WERI-Rb-1 (cell line): Measurements from ENCODE around the gene ARHGEF25.

Source experiments
- DNase-seq: peaks from one replicate; pipeline ENCODE4 v3.0.0-alpha.2; 2020
- H3K27ac ChIP-seq: fragments of 250-450 bp; sonication (Bioruptor Pico); 2 replicates; pipeline ENCODE4 v1.5.1; 2020; ENCODE audit warnings: mild to moderate bottlenecking, moderate library complexity
- H3K27me3 ChIP-seq: fragments of 250-450 bp; sonication (Bioruptor Pico); 2 replicates; pipeline ENCODE4 v1.5.1; 2021; ENCODE audit warnings: mild to moderate bottlenecking, low read depth, moderate library complexity; ENCODE audit not compliant: insufficient read depth, severe bottlenecking
- H3K36me3 ChIP-seq: fragments of 250-450 bp; sonication (Bioruptor Pico); 2 replicates; pipeline ENCODE4 v1.5.1; 2020; ENCODE audit warnings: mild to moderate bottlenecking, moderate library complexity
- H3K4me3 ChIP-seq: 2 replicates; pipeline ENCODE4 v1.5.1; 2011; ENCODE audit warnings: low read depth, mild to moderate bottlenecking, control low read depth, low read length
- H3K9me3 ChIP-seq: fragments of 250-450 bp; sonication (Bioruptor Pico); 2 replicates; pipeline ENCODE4 v1.5.1; 2021; ENCODE audit warnings: mild to moderate bottlenecking, moderate library complexity; ENCODE audit not compliant: severe bottlenecking
- TF ChIP-seq, protein P1 (sequence below): IDR thresholded peaks from 2 replicates; pipeline ENCODE4 v1.5.1; 2011; ENCODE audit warnings: low read depth, mild to moderate bottlenecking, control low read depth, inconsistent platforms, low read length

ARHGEF25 gene

DNA sequence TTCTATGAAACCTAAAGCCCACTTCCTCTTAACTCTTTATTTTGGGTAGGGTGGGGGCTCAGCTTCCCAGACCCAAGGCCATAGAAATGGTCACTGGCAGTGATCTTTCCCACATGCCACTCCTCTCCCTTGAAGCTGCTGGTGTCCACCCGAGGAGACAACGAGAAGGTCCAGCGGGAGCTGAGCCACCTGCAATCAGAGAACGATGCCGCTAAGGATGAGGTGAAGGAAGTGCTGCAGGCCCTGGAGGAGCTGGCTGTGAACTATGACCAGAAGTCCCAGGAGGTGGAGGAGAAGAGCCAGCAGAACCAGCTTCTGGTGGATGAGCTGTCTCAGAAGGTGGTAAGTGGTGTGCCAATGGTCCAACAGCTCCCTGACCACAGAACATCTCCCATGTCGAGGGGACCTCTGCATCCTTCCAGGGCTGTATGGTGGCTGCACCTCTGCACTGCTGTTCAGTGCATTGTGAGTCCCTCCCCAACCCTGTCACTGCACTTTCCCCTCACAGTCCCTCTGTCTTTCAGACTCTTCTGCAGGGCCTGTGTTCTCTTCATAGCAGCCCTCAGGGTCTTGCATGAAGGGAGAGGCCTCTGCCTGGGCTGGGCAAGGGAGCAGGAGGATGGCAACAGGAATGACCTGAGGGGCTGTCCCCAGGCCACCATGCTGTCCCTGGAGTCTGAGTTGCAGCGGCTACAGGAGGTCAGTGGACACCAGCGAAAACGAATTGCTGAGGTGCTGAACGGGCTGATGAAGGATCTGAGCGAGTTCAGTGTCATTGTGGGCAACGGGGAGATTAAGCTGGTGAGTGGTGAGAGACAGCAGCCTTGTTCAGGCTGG is 39.1 kb upstream of the ARHGEF25 start:
- H3K27me3 ChIP-seq: no peaks in the 10 kb centered on the region
- H3K27ac ChIP-seq: no peak overlapping the region
- DNase-seq: no peak
- peaks cover 66% of the 10 kb centered on the region for H3K36me3 ChIP-seq
- TF ChIP-seq, protein P1, sequence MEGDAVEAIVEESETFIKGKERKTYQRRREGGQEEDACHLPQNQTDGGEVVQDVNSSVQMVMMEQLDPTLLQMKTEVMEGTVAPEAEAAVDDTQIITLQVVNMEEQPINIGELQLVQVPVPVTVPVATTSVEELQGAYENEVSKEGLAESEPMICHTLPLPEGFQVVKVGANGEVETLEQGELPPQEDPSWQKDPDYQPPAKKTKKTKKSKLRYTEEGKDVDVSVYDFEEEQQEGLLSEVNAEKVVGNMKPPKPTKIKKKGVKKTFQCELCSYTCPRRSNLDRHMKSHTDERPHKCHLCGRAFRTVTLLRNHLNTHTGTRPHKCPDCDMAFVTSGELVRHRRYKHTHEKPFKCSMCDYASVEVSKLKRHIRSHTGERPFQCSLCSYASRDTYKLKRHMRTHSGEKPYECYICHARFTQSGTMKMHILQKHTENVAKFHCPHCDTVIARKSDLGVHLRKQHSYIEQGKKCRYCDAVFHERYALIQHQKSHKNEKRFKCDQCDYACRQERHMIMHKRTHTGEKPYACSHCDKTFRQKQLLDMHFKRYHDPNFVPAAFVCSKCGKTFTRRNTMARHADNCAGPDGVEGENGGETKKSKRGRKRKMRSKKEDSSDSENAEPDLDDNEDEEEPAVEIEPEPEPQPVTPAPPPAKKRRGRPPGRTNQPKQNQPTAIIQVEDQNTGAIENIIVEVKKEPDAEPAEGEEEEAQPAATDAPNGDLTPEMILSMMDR: no peak
- no peaks in the 10 kb centered on the region for H3K9me3 ChIP-seq
- H3K4me3 ChIP-seq: no peak overlapping the region

DNA sequence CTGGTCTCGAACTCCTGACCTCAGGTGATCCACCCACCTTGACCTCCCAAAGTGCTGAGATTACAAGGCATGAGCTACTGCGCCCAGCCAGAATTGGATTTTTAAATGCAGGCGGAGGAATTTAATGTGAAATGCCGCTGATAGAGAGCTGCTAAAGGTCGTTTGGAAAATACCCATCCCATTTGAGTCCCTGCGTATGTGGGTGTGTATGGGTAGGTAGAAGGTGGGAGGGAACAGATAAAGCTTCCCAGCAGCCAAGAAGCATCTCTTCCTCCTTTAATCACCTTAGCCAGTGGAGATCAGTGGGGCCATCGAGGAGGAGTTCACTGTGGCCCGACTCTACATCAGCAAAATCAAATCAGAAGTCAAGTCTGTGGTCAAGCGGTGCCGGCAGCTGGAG is 36.4 kb upstream of the ARHGEF25 start:
- peaks cover 65% of the 10 kb centered on the region for H3K36me3 ChIP-seq

DNA sequence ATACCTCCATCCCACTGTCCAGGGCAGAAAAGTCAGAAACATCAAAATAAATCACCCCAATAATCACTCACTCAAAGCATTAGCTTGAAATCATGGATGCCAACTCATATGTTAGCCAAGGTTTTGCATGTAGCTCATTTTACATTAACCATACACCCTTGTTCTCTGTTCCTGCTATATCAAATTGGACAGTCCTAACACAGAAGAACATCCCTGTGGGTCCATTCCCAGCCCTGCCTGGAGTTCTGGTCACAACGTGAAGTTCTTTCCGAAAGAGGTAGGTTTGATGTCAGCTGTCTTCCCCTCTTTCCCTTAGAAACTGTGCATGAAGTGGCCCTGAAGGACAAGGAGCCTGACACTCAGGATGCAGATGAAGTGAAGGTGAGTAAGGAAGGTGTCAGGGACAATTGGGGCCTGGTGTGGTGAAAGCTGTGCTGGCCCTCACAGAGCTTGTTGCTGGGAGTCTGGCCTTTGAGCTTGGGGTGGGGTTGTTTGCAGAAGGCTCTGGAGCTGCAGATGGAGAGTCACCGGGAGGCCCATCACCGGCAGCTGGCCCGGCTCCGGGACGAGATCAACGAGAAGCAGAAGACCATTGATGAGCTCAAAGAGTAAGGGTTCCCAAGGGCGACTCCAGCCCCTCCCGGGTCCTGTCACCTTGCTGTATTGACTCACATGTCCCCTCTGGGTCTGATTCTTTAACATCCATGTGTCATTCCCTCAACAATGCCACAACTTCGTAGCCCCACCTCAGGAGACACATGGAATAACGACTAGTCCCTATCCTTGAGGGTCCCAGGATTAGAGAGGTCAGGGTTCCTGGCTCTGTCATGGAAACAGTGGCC is 35.2 kb upstream of the ARHGEF25 start:
- Histone ChIP-seq H3K4me3 (no peak overlapping the region), H3K9me3 (no peaks in the 10 kb centered on the region), H3K27ac (no peak overlapping the region), H3K27me3 (no peaks in the 10 kb centered on the region), H3K36me3 (peaks cover 67% of the 10 kb centered on the region)
- TF ChIP-seq, protein P1: no peak
- DNase-seq: no peak

More for the DNA sequence above, 36.4 kb upstream of the ARHGEF25 start:
- Histone ChIP-seq H3K9me3 (no peaks in the 10 kb centered on the region), H3K4me3 (no peak overlapping the region), H3K27me3 (no peaks in the 10 kb centered on the region), H3K27ac (no peak overlapping the region)
- no peak for DNase-seq
- TF ChIP-seq, protein P1: no peak

DNA sequence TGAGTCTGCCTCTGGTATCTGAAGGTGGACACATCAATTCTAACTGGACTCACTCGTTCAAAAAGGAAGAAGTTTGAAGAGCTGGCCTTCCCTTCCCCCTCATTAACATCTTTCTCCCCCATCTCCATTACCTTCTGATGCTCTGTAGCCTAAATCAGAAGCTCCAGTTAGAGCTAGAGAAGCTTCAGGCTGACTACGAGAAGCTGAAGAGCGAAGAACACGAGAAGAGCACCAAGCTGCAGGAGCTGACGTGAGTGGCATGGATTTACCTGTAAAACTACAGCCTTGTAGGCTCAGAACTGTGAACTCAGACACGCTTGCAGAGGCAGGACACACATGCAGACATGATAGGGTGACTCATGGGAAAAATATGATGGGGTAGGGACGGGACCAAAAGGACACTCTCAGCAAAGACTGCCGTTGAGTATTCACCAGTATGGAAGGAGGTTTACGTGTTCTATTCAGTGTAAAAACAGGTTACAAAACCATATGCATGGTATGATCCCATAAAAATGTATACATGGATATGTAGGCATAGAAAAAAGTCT is 34.5 kb upstream of the ARHGEF25 start:
- H3K27ac ChIP-seq: no peak overlapping the region
- TF ChIP-seq, protein P1: no peak
- H3K36me3 ChIP-seq: peaks cover 71% of the 10 kb centered on the region
- no peaks in the 10 kb centered on the region for H3K9me3 ChIP-seq
- DNase-seq: no peak
- no peaks in the 10 kb centered on the region for H3K27me3 ChIP-seq
- H3K4me3 ChIP-seq: no peak overlapping the region

DNA sequence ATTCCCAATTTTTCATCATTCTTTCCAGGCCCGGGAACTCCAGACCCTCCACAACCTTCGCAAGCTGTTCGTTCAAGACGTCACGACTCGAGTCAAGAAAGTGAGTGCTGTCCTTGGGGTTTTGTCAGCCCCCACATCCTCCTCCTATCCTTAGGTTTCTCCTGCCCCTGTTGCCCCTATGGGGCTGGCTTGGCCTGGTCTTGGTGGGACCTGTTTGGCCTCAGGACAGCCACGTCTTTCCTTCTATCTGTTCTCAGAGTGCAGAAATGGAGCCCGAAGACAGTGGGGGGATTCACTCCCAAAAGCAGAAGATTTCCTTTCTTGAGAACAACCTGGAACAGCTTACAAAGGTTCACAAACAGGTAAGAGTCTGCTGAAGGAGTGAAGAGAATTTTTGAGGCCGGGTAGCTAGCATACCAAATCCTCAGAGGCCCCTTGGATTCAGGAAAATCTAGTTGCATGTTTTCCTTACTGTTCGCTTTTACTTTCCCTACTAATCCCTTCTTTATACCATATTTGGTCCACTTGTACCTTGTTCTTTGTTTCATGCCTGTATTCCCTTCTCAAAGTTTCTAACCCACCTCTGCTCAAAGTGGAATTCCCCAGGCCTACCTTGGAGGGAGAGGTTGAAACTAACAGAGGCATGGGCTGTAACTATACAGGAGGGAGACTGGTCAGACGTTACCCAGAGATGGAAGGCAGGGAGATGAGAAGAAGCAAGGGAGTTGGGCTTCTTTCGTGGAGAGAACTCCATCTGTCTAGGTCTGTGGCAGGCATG is 33.1 kb upstream of the ARHGEF25 start:
- Histone ChIP-seq H3K4me3 (no peak overlapping the region), H3K27me3 (no peaks in the 10 kb centered on the region), H3K27ac (no peak overlapping the region), H3K9me3 (no peaks in the 10 kb centered on the region), H3K36me3 (peaks cover 64% of the 10 kb centered on the region)
- no peak for DNase-seq
- TF ChIP-seq, protein P1: no peak
